HG03280 (cell line): Measurements from ENCODE around the gene CDKN2AIP.
"Not testable (repeated sequence)": the region's sequence is repeated elsewhere in the genome, so short reads cannot be mapped to it uniquely, and the experiment has no call there.

Experiments used
- ATAC-seq: cut with Tn5 transposase; IDR thresholded peaks from one replicate; pipeline ENCODE4 v1.9.1; 2021; ENCODE audit warnings: mild to moderate bottlenecking, moderate library complexity; ENCODE audit not compliant: unreplicated experiment

CDKN2AIP gene

DNA sequence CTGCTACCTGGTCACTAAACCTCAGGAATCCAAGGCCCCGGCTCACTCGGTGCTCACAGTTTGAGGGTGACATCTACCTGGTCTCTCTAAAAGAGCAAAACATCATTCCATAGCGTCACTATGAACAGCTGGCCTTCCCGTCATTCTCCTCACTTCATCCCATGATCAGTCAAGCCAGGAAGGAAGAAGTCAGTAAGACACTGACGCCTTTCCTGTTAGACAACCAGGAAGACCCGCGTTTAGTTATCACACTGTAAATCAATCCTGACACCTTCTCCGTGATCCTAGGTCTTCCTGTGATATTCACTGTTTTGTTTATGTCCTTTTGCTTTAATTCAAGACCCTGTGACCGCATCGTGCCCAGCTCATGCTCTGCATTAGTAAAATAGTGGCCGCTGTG, 31.6 kb upstream of the CDKN2AIP start:
- ATAC-seq: no peak

DNA sequence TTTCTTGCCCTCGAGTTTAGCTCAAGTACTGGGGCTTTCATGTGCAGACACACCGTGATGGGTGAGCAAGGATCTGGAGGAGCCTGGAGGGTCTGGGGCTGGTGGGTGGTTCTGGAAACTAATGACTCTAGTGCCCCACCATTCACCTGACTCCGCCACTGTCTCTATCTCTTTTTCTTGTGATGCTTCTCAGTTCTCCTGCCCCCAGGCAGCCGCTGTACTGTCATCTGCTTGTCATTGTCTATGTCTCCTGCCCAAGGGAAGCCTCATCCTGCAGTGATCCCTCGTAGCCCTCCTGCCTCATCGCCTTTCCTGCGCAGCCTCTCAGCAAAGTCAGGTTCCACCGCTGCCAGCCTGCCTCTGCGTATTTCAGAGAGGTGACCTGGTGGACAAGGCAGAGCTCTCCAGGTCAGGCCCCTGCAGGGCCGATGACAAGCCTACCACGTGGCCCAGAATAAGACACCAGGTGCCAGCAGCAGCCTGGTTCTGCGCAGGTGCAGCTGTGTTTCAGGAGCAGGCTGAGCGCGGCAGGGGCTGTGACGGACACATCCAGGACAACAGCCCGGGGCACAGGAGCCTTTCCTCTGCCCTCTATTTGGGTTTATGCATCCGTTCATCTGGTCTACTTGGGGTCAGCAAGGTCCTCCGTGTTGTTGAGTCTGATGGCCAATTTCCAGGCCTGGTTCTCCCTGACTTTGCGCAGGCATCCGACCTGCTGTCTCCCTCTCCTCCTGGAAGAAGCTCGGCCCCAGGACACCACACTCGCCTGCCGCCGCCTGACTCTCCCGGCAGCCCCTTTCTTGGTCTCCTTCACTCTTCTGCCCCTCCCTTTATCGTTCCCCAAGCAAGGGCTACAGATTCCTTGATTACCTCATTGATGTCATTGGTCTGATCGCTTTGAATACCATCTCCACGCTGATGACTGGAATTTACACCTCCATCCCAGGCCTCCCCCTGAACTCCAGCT, 30.9 kb upstream of the CDKN2AIP start:
- ATAC-seq: no peak

DNA sequence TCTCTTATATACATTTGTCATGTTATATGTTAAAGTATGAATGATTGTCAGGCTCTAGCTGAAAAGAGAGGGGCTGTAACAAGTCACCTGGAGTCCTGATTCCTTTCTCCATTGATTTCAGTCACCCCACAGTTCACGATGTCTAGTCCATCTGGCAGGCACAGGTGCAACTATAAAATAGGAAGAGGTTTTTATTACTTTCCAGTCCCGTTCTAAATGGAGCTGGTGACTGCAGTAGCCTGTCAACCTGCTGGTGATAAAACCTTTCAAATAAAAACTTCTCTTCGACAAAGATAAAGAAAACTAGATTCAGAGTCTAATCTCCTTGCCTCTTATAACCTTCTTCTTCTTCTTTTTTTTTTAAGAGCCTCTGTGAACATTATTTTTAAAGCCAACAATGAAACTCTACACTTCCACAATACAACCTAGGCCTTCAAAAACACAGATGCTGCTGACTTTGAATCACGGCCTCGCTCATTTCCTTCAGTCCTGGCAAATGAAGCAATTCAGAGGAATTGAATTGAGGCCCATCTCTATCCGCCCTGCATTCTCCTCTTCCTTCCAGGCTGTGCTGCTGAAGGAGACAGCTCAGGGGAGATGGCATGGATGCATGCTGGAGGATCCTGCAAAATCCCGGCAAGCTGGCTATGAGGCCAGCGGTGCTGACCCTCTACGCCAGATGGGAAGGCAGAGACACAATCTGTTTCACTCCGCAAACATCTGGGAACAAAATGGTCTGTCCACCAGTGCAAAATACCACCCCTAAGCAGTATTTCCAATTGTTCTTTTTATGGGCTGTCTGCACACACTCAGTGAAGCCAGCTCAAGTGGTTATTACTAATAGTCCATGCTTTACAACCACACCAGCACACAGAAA, 27.3 kb upstream of the CDKN2AIP start:
- no peak for ATAC-seq

DNA sequence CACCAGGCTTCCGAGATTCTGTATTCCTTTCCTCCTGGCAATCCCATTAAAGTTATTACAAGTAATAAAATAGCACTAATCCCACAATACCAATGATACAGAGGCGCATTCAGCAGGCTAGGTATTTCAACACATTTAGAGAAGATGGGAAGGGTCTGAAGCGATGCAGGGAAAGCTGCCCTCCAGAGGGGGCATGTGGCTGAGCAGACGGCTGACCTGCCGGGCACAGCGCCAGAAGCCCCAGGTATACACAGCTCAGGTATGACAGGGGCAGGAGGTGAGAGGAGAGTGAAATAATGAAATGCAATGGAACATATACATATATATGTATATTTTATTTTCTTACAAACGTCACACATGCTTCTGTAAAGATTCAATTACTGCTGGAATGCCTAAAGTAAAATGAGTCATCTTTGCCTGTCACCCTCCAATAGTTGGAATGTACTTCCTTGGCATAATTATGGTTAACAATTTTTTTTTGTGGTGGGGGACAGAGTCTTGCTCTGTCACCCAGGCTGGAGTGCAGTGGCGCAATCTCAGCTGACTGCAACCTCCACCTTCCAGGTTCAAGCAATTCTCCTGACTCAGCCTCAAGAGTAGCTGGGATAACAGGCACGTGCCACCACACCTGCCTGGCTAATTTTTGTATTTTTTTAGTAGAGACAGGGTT, 21.3 kb upstream of the CDKN2AIP start:
- no peak for ATAC-seq

DNA sequence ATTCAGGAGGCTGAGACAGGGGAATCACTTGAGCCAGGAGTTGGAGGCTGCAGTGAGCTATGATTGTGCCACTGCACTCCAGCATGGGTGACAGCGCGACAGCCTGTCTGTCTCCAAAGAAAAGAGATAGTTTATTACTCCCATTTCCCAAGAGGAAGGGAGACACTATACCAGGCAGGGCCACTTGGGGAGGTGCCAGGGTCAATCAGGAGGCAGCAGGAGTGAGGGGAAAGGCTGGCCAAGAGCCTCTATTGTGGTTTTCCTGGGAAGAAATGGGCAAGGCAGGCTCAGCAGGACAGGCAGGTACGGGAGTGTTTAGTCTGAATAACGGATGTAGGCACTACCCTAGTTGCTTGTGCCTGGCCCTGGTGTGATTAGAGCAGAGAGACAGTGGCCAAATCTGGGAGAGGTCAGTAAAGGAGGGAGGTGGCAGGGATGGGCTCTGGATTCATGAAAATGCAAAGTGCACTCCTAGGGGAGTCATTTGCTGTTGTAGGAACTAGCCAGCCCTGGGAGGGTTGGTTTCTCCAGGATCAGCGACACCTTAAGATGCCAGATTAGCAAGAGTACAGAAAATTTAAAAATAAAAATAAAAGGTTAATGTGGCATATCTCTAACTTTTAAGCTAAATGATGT, 20.2 kb upstream of the CDKN2AIP start:
- no peak for ATAC-seq

DNA sequence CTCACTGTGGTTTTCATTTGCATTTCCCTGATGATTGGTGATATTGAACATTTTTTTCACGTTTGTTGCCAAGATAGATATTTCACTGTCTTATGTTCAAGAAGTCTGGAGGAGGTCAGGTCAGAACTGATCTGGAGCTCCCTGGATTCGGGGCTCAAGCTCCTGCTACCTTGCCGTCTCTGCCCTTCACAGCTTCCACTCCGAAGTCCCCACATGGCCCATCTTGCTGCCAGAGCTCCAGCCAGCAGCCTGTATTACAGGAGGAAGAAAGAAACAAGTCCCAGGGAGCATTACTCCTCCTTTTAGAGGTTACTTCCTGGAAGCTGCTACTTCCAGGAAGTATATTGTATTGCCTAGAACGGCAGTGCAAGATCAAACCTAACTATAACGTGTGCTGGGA, 17.9 kb upstream of the CDKN2AIP start:
- no peak for ATAC-seq

DNA sequence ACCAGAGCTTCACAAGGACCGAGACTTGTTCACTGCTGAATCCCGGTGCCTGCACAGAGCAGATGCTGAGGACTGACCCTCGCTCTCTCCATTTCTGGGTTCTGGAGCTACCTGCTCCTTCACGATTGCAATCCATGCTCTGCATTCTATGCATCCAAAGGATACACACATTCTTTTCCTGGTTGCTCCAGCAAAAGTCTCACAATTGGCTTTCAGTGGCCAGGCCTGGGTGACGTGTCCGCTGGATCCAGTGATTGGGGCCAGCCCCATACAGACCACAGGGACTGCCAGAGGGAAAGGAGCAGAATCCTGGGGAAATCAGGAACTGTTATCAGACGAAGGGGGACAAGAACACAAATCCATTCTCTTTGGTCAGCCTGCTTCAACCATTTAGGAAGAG, 14.9 kb upstream of the CDKN2AIP start:
- ATAC-seq: no peak

DNA sequence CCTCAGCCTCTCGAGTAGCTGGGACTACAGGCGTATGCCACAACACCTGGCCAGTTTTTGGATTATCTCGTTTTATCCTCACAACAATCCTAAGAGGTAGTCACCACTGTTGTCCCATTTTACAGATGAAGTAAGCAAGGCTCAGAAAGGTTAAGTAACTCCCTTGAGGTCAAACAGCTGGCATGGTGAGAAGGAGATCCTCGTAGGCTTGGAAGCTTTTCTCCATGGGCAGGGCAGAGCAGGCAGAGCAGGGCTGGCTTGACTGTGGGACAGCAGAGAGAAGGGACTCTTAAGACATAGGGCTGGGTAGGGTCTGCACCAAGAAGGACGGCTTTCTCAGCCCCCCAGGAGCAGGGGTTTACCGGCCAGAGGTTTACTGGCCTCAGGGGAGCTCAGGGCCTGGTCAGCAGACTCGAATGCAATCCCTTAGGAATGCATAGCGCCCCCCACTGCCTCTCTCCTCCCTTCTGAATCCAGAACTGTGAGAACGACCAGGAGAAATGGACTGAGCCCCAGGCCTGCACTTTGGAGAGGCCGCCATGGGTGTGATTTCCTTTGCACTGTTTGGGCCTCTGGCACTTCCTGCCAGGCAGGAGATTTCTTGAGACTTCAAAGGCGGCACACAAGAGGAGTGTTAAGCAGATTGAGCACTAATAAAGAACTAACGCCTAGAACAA, 14.0 kb upstream of the CDKN2AIP start:
- no peak for ATAC-seq

DNA sequence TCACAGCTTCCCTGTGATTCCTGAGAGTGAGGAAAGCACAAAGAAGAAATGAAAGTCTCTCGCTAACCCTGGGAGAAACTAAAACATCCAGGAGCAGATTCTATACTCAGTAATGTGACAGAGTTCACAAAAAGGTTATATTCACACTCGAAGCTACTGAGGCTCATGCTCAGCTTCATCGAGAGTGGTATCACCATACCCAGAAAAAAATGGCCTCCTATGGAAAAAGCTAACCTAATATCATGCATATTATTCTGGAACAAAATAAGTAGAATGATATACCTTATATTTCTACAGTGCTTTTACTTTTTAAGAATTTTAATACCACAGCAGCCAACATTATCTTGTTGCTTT, 13.5 kb upstream of the CDKN2AIP start:
- no peak for ATAC-seq

DNA sequence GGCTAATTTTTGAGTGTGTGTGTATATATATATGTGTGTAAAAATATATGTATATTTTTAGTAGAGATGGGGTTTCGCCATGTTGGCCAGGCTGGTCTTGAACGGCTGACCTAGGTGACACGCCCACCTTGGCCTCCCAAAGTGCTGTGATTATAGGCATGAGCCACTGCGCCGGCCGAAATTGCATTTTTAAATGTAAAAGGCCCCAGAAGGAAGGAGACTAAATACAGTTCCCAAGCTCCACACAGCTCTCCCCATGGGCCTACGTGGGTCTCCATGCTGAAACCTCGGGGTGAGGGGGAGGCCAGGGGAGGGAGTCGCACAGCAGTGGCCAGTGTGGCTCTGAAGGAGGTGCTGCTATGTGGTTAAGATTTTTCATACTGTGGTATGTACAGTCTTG, 12.8 kb upstream of the CDKN2AIP start:
- no peak for ATAC-seq

DNA sequence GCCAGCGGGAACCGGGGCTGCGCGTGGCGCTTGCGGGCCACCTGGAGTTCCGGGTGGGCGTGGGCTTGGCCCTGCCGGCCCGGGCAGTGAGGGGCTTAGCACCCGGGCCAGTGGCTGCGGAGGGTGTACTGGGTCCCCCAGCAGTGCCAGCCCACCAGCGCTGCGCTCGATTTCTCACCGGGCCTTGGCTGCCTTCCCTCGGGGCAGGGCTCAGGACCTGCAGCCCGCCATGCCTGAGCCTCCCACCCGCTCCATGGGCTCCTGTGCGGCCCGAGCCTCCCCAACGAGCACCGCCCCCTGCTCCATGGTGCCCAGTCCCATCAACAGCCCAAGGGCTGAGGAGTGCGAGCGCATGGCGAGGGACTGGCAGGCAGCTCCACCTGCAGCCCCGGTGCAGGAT, 11.3 kb upstream of the CDKN2AIP start:
- not testable (repeated sequence) for ATAC-seq

DNA sequence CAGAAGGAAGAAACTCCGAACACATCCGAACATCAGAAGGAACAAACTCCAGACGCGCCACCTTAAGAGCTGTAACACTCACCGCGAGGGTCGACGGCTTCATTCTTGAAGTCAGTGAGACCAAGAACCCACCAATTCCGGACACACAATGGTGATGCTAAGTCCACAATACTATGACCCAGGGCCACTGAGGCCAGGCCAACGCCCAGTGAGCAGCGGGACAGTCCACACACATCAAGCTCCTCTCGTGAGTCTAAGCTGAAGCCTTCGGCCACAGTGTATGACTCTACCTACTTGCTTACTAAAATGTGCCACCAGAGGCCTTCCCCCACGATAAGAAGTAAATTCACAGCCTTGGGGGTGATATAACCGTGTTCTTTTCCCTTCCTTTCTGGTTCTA, 10.2 kb upstream of the CDKN2AIP start:
- no peak for ATAC-seq

DNA sequence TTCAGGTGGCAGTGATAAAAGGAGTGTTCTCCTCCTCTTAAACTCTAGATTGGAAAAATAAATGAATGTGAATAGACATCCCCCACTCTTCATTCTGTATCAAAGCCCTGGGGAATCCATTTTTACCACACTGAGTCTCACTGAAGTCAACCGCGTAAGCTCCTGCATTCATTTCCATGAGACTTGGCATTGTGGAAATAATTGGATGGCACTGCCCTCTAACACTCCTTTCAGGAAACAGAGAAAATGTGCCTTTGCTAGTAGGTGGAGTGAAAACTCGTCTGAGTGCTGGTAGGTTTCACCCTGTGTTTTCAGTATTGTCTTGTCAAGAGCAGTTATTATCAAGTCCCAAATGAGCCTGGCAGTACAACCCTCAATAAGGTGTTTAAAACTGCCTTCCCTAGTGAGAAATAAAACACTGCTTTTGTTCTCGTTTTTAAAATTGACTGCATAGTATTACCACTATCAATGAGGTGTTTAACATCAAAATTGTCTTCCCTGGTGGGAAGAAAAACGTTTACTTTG, 9.7 kb upstream of the CDKN2AIP start:
- no peak for ATAC-seq

DNA sequence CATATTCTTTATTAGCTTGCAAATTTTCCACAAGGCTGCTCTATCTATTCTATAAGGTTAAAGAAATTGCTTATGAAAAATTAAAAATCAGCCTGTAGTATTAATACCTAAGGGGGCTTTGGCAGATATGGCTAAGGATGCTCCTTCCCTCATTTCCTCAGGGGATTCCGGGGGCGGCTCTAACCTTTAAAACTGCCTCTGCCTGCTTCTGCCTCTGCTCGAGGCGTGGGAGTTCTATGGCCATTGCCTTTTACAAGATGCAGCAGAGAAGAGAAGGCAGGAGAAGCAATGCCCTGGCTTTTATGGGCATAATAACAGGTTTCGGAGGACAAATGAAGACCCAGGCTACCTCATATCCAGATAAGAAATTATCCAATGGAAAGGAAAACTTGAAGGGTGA, 8.6 kb upstream of the CDKN2AIP start:
- ATAC-seq: no peak

DNA sequence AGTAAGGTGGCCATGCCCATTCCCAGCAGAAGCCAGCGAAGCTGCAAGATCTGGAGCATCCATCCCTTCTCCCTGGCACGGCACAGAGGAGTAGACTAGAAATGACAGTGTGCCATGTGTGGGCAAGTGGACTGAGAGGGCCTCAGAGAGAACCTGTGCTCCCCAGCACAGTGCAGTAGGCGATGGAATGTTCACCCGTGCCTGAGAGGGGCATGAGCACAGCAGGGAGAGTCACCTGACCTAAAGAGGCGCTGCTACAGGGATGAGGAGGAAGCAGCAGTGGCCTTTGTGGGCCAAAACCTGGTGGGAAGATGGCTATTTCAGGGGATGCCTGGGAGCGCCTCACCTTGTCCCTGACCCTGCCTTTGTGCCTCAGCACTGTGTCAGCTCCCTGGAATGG, 8.0 kb upstream of the CDKN2AIP start:
- ATAC-seq: no peak

DNA sequence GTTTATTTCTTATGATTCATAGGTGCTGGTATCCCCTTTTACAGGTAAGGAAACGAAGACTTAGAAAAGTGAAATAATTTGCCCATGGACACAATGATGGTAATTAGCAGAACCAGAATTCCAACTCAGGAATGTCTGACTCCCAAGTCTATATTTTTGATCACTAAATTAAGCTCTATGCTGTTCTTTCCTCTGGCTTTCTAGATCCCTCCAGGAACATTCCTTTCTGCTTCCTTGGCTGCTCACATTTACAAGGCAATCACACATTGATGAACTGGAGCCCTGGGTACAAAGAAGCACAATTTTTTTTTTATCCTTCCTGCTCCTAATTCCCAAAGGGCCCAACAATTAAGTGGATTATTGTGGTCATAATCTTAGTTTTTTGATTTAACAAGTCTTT, 7.0 kb upstream of the CDKN2AIP start:
- no peak for ATAC-seq

DNA sequence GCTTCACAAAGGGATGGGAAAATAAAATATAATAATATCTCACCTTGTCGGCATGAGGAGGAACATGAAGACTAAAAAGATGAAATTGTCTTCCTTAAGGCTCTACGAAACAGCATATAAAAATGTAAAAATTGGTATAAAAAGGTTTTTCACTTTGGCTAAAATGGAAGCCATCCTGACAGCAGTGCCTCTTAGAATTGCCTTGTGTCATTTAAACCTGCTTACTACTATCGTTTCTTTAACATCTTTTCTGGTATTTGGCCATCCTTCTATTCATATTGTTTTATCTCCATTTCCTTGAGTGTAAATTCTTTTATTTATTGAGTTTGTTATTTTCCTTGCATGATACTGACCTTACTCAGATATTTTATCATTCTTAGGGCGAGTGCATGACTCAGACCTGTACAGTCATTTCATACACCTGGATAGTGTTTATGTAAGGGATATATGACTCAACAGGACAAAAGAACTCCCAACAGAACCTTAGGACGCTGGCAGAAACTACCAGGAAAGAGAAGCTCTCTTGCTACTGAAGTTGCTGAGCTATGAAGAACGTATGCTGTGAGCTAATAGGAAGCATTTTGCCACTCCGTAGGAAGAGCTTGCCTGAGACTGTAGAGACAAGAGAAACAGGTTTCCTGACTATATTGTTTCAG, 5.8 kb upstream of the CDKN2AIP start:
- no peak for ATAC-seq

DNA sequence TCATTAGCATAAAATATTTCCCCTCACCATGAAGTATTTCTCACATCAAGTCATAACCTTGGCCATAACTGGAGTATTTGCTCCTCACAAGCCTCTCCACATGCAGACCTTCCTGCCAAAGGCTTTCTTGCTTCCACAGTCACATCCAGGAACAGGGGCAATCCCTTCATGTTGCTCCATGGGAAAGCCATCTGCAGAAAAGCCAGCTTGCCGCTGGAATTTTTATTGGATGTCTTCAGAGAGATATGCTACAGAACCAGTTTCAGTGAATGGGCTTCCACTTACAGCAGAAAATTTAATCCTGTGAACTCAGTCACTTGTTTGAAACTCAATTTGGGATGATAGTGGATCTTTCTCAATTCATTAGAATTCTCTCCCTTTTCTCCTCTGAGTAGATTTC, 3.2 kb upstream of the CDKN2AIP start:
- ATAC-seq: no peak

DNA sequence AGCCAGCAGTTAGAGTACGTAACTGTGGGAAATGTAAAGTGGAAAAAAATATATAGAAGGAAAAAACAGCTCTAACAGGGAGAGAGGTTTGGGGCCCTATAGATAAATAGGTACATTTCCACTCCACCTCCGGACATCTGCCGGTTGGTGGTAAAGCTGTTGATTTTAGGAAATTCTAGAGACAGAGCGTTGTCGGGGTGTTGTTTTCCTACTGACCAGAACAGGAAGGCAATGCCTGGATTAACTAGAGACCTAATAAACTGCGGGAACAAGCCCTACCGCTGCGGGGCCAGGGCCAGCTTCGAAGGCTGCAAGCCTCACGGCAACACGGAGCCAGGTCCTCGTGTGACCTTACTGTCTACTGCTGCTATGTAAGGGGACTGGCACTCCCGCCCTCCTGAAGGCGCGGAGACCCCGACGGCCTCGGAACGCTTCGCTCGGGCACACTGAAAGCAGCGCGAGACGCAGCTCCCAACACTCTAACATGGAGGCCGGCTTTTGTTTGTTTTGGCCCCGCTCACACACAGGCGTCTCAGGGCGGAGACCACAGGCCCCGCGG, 702 bp upstream of the CDKN2AIP start:
- no peak for ATAC-seq
